ENCODE data around the gene RAB12.
"Not testable (repeated sequence)": the region's sequence is repeated elsewhere in the genome, so short reads cannot be mapped to it uniquely, and the experiment has no call there.

RAB12 gene, protein sequence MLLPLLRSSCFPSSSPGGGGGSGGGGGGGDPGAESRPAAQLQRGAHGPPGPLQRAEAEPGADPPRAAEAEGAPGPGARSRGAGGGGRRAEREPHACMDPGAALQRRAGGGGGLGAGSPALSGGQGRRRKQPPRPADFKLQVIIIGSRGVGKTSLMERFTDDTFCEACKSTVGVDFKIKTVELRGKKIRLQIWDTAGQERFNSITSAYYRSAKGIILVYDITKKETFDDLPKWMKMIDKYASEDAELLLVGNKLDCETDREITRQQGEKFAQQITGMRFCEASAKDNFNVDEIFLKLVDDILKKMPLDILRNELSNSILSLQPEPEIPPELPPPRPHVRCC

DNA sequence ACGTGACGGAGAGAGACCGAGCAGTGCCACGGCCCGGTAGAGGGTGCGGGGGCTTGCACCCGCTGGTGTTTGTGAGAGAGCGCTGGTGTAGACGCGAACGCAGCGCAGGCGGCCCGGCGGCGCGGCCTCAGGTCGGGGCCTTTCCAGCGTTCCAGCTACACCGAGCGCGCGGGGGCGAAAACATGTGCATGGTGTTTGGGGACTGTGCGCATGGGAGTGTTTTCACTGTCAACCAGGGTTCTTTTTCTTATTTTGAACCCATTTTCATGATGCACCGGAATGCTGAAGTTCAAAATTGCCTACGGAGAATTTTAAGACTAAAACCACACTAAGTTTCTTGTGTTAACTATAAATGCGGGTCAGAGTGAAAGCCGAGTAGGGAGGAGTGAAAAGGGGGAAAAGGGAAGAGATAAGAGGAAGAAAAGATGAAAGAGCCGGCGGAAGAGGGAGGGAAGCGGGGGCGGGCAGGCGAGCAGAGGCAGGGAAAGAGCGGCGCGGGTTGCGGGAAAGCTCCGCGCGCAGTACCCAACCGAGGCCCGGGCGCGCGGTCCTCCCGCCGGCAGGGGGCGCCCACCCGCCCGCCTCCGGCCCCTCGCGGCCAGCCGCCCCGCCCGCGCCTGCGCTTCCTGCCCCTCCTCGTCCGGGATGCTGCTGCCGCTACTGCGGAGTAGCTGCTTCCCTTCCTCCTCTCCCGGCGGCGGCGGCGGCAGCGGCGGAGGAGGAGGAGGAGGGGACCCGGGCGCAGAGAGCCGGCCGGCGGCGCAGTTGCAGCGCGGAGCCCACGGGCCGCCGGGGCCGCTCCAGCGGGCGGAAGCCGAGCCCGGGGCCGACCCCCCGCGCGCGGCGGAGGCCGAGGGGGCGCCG lies at the start of gene RAB12:
Gene RAB12, plus strand, starts transcription at position 643 of the 864 bp plus-strand sequence. Its CDS starts 3 bp downstream, at position 646.
- DNase-seq, result peak; percentile 10 to 44

DNA sequence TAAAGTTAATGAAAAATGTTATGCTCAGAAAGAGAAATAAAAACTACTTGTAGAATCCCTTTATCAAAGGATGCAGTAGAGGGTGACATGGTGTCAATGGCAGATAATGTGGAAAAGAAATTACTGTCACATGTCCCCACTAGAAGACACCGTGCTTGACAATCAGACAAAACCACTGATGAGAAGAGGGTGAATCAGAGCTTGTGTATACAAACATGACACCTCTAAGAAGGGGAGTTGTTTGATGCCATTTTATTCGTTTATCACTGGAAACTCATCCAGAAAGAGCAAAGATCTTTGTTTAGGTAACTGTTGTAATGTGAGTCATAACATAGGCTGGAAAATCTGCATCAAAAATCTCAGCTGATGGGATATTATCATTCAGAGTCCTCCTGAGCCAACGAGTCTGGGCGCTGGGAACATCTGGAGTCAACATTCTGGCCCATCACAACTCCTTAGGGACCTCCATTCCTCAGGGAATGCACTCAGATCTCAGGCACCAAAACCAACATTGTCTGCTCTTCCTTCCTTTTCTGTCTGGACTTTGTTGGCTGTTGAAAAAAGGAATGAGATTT lies 49.5 kb upstream of the RAB12 start:
- DNase-seq, result no peak

DNA sequence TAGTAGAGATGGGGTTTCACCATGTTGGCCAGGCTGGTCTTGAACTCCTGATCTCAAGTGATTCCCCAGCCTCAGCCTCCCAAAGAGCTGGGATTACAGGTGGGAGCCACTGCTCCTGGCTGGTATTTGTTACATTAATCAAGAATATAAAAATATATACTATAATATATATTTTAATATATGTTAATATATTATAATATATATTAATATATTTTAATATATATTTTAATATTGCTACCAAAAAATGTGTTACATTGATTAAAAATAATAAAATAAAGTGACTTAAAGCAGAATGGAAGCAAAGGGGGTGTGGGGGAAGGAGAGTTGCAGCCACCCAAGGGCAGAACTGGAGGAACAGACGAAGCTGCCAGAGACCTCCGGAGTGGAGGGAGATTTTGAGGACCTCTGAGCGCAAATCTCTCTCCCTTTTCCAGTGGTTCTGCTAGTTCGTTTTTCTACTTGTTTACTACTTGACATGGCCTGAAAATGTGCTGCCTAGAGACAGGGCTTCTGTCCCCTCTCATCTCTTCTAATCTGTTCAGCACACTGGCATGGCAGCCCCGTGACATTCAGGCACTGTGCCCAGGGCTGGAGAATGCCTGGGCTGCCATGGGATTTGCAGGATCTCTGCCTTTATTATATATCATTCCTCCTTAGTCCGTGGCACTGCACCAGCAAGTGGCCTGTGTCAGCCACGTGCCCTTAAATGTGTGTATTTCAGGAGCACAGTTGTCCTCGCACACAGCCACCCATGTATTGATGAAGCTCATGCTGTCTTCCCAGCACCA lies 47.9 kb upstream of the RAB12 start:
- DNase-seq, result no peak

DNA sequence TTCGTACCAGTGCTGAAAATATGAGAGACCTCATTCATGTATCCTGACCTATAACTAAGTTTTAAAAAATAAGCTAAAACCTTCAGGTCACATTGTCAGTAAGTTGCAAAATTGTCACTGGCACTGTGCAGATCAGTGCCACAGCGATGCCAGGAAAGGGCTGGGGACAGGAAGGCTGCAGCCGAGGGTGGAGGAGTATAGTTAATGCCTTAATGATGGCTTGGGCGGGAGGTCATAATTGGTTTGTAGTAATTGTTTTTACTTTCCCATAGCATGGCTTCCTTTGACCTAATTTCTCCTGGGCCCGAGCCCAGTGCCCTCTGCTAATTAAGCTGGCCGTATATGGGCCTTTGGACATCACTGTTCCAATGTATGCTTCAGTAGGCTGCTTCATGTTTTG lies 47.2 kb upstream of the RAB12 start:
- no peak for DNase-seq

DNA sequence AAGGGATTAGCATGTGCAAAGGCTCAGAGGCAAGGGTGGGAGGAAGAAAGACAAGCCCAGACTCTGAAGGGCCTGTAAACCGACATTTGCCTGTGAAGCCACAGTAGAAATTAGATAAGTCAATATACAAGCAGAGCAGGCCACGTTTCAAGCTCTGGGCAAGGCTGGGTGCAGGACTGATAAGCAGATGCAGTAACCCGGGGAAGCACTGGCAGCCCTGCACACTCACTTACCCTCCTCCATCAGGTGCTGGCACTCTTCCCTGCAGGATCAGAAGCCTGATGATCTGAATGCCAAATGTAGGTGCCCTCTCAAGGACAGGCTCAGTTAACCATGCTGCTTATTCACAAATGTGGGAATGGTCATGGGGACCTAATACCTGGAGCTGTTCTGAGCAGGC lies 46.3 kb upstream of the RAB12 start:
- no peak for DNase-seq

DNA sequence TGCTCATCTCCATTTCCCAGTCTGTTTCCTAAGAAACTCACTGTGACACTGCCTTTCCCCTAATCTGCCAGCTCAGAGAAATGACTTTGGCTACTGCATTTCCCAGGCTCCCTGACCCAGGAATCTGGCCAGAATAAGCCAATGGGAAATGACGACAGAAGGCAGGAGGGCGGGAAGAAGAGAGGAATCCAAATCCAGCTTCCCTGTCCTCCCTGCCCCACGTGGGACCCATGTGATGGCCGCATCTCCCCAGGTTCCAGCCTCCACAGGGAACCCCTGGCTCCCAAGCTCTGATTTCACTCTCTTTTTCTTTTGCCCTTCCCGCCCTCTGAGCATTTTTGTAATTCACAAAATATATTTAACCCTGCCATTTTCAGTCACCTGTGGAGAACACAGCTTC lies 37.8 kb upstream of the RAB12 start:
- no peak for DNase-seq

DNA sequence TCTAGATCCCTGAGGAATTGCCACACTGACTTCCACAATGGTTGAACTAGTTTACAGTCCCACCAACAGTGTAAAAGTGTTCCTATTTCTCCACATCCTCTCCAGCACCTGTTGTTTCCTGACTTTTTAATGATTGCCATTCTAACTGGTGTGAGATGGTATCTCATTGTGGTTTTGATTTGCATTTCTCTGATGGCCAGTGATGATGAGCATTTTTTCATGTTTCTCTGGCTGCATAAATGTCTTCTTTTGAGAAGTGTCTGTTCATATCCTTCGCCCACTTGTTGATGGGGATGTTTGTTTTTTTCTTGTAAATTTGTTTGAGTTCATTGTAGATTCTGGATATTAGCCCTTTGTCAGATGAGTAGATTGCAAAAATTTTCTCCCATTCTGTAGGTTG lies 35.5 kb upstream of the RAB12 start:
- DNase-seq, result not testable (repeated sequence)

DNA sequence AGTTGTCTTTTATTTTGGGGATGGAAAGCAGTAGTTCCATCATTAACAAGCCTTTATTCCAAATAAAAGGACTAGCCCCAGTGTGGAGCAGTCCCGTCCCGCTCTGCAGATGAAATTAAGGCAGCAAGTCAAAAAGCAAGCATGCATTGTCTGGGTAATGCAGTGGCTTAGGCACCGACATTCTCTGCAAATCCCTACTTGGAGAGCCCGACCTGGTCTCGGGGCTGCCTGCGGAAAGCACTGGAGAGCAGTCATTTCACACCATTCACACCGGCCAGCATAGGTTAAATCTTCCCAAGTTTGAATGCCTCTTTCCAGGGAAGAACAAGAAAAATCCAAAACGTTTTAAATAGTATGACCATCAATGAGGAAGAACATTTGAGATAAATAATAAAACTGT lies 24.4 kb upstream of the RAB12 start:
- DNase-seq, result no peak

DNA sequence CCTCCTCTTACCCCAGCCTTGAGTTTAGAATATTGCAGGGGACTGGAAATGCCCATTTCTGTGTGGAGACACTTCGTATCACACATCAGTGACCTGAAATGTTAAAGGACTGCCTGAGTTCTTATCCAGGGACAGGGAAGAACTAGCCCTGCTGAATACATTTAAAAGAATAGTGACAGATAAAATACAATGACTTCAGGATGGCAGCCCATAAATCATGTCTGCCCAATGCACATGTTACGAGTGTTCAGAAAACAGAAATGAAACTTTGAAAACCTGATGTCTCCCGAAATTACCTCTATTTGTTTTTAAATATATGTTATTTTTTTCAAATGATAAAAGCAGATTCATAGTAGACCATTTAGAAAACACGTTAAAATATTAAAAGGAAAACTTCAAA lies 22.3 kb upstream of the RAB12 start:
- DNase-seq, result no peak

DNA sequence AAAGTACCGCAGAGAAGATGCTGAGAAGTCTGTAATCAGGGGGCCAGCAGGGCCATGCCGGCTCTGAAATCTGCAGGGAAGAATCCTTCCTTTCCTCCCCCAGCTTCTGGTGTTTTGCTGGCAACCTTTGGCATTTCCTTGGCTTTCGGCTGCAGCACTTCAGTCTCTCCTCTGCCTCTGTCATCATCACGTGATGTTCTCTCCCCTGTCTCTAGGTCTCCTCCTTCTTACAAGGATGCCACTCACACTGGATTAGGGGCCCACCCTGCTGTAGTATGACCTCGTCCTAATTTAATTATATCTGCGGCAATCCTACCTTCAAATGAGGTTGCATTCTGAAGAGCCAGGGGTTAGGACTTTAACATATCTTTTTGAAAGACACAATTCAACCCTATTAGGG lies 13.8 kb upstream of the RAB12 start:
- no peak for DNase-seq

DNA sequence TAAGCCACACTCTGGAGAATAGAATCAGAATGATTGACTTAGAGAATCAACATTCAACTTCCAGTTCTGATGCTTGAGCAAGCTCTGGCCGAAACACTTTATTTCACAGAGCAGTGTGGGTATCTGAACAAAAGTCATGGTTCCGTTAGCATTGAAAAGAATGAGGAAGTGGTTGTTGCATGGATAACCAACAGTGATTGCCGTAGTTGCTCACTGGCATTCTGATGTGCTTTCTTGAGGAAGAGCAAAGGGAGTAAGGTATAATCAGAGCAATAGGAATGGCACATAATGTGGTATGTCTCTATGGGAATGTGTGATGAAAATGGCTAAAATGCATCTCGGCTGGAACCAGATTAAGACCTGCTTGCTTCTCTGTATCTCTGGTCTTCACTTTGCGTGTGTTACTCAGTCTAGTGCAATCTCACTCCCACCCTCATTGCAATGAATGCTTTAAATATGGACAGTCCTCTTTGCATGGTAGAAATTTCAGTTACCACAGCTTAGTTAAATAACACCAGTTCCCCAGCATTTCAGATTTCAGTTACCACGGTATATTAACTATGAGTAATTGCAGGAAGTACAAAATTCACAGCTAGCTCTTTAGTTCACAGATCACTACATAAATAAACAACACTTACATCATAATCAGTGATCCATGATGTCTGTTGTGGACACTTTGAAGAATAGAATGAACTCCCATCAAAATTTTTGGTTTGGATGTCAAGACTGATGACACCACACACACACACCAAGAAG lies 7.8 kb upstream of the RAB12 start:
- no peak for DNase-seq

DNA sequence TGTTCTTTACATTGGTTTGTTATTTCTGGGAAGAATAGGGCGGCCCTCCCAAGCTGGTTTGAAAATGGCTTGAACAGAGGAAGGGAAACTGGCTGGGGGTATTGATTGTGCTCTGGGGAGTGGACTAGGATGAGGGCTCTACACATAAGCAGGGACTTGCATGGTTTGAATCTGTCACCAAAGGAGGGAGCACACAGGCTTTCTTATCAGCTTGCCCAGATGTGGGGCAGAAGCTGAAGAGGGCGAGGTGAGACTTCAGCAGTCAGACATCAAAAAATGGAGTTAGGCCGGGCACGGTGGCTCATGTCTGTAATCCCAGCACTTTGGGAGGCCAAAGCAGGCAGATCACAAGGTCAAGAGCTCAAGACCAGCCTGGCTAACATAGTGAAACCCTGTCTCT lies 7.2 kb upstream of the RAB12 start:
- no peak for DNase-seq

DNA sequence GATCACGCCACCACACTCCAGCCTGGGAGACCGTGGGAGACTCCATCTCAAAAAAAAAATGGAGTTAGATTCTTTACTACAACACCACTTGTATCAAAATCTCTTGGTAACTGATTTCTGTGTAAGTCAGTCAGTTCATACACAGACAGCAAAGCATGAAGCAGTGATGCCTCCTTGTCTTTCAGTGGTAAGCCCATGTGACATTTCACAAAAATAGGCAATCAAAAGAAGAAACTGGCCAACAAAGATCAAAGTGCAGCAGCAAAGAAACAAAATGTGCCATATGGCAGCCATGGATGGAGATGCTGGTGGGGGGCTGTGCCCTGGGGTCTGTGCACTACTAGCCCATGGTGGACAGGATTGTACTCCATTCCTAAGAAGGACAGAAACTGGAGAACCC lies 6.7 kb upstream of the RAB12 start:
- no peak for DNase-seq

DNA sequence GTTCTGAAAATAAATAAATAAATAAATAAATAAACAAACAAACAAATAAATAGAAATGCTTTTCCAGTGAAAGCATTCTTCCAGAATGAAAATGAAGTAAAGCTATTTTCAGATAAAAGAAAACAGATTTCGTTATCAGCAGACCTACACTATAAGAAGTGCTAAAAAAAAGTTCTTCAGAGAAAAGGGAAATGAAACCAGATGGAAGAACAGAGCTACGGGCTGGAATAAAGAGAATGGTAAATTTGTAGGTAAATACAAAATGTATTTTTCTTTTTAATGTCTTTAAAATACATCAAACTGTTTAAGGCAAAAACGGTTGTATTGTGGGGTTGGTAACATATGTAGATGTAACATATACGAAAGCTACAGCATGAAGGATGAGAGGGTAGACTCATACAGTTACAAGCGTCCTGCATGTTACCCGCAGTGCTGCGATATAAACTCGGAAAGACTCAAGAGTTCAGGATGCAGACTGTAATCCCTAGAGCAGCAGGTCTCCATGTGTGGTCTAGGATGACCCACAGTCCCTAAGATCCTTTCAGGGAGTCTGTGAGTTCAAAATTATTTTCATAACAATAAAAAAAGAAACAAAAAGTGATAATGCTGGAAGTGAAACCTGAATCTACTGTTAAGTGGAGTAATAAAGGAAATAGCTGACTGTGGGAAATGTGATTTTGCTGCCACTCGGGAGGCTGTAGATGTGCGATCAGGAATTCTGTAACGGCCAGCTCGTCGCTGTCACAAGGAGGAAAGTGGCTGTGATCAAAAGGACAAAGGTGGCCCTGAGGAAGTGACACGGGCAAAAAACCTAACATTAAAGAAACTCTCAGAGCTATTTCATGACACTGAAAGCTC lies 5.3 kb upstream of the RAB12 start:
- no peak for DNase-seq

DNA sequence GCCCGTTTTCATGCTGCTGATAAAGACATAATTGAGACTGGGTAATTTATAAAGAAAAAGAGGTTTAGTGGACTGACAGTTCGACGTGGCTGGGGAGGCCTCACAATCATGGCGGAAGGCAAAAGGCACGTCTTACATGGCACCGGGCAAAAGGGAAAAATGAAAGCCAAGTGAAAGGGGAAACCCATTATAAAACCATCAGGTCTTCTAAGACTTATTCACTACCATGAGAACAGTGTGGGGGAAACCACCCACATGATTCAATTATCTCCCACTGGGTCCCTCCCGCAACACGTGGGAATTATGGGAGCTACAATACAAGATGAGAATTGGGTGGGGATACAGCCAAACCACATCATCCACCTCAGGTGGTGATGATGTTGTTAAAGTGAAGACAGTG lies 3.3 kb upstream of the RAB12 start:
- DNase-seq, result no peak

DNA sequence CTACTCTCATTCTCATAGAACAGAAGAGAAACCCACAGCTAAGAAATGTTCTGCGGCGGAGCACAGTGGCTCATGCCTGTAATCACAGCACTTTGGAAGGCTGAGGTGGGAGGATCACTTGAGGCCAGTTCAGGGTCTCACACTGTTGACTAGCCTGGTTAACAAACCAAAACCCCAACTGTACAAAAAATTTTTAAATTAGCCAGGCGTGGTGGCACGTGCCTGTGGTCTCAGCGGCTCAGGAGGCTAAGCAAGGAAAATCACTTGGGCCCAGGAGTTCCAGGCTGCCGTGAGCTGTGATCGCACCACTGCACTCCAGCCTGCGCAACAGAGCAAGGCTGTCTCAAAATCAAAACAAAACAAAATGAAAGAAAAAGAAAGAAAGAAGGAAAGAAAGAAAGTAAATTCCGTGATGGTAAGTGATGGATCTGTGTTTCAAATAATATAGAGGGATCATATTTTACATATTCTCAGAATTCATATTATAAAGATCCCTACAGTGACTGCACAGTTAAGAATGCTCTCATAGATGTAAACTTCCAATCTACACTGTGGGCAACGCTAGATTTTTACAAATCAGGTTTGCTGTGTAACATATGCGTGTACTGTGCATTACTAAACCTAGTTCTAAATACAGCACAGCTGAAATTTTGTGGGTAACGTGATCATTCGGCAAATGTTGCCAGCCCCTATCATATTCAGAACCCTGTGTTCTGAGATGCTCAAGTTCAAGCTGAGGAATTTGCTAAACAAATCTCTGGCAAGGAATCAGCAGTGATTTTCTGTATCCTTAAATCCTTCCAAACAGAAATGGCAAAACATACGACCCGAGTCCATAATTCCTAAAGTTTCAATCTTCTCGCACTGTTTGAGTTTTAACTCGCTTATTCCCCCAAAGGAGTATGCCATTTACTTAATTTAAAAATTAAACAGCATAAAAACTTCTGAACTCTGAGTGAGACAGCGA lies 1.2 kb upstream of the RAB12 start:
- DNase-seq, result no peak

DNA sequence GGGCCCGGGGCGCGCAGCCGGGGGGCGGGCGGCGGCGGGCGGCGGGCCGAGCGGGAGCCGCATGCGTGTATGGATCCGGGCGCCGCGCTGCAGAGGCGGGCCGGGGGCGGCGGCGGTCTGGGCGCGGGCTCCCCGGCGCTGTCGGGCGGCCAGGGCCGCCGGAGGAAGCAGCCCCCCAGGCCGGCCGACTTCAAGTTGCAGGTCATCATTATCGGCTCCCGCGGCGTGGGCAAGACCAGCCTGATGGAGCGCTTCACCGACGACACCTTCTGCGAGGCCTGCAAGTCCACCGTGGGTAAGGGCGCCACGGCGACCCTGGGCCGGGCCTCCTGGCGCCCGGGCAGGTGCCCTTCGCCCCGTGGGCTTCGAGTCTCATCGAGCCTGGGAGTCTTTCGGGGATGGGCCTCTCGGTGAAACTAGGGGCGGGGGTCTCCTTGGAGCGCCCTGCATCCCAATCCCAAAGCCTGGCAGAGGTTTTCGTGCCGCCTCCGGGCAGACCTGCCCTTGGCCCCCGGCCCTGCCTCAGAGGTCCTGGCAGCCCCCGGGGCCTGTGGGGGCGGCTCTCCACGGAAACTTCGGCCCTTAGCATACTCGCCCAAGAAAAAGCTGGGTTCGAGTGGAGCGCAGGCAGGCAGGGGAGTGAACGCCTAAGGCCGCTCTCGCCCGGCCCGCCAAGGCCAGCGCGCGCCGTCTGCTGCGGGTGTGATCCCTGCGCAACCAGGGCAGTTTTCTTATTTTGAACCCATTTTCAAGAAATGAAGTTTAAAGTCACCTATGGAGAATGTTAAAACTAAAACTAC lies 622 bp downstream of the RAB12 start:
- no peak for DNase-seq

DNA sequence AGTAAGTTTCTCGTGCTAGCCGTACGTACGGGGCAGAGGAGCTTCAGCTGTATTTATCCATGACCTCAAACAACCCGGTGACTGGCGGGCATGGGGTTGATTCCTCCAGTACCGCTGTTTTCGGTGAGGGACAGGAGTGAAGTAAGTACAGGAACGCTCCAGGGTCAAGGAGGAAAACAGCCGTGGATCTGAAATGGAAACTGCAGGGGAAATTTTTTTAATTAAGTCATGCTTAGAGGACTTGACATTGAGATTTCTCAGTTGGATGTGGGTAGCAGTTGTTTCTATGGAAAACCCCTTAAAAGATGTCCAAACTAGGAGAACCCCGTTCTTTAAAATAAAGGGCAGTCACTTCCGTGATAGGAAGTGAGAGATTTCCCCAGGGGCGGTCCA lies 1.2 kb downstream of the RAB12 start:
- DNase-seq, result no peak

DNA sequence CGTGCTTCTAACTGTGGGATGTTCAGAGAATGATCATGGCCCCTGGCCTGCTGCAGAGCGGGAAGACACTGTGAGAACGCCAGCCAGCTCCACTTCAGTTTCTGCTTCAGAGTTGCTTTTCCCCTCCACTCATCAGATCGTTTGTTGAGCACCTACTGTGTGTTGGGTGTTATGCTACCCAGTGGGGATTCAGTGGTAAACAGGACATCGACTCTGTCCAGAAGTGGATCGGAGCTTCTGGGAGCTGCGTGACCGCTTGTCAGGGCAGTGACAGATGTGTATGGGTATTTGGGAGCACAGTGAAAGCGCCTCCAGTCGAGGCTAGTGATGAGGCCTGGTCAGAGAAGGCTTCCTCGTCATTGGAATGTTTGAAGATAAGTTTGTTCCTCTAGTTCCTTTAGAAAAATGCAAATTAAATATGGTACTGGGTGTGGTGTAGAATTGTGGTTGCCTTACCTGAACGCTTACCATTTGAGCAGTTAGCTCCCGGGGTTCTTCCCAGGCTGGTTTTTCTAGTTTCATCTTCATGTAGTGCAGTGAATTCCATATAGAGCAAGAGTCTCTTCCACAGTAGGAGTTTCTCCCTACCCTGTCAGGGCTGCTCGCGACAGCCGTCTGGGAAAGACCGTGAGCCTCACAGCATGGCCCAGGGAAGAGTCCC lies 2.8 kb downstream of the RAB12 start:
- no peak for DNase-seq

Measured in SW 1271 (cell line).